Mucosa of descending colon (tissue), 3 donors: ENCODE data around the gene PITX1. TPM values are rescaled to one million over a fixed set of nuclear protein-coding genes. Genes with fewer than 3 reads are reported as not detected.

Experiments used
- ATAC-seq: fragments of 200-7000 bp; cut with Tn5 transposase; one replicate; pipeline ENCODE4 v1.9.1; 2020; ENCODE audit warnings: mild to moderate bottlenecking, moderate library complexity
- DNase-seq, 3 donors: peaks; one replicate each; pipeline ENCODE4 v3.0.0-alpha.2; 2020
- H3K36me3 ChIP-seq: fragments of 200-600 bp; one replicate; pipeline ENCODE4 v1.8.0; 2021; ENCODE audit warnings: low read depth, mild to moderate bottlenecking
- H3K4me1 ChIP-seq: fragments of 200-600 bp; one replicate; pipeline ENCODE4 v1.8.0; 2021; ENCODE audit warnings: low read depth, mild to moderate bottlenecking
- H3K4me3 ChIP-seq: fragments of 200-600 bp; one replicate; pipeline ENCODE4 v1.8.0; 2021; ENCODE audit warnings: mild to moderate bottlenecking
- H3K9me3 ChIP-seq: fragments of 200-600 bp; one replicate; pipeline ENCODE4 v1.8.0; 2021; ENCODE audit warnings: mild to moderate bottlenecking
- intact Hi-C, 2 donors: fragments of 100-400 bp; cut with DNase I in 1 of 2; cut with micrococcal nuclease in 1 of 2; formaldehyde crosslinking; loops; one replicate each; pipeline versions ENCODE4 v1.11.0 to v1.11.1; 2022; cut with DNase I, micrococcal nuclease
- total RNA-seq, 3 donors: library from RNA; stranded (reverse); fragmentation: NEBNext Ultra II Directional in 2 of 3; extraction: Animal tissue kit (Norgen Biotek cat#: 25700) in 2 of 3; gene quantifications; one replicate each; pipeline versions ENCODE4 v1.2.1 to v1.2.4, GENCODE V29; 2021 to 2023
- TF ChIP-seq, protein P1 (sequence below): fragments of 200-600 bp; IDR thresholded peaks from one replicate; pipeline ENCODE4 v1.8.0; 2022; ENCODE audit warnings: antibody characterized with exemption, mild to moderate bottlenecking
- donor health status: DM: no; HTN: no; CAD: no; lungs with moderate emphysema.
- donor health status: DM: no; HTN: no; CAD: no.
- donor health status: DM: no; HTN: yes; CAD: no.

The PITX1 gene
- total RNA-seq, 3 donors from 2014 or later, result 5.0 to 10.7 (median 6.2) TPM

DNA sequence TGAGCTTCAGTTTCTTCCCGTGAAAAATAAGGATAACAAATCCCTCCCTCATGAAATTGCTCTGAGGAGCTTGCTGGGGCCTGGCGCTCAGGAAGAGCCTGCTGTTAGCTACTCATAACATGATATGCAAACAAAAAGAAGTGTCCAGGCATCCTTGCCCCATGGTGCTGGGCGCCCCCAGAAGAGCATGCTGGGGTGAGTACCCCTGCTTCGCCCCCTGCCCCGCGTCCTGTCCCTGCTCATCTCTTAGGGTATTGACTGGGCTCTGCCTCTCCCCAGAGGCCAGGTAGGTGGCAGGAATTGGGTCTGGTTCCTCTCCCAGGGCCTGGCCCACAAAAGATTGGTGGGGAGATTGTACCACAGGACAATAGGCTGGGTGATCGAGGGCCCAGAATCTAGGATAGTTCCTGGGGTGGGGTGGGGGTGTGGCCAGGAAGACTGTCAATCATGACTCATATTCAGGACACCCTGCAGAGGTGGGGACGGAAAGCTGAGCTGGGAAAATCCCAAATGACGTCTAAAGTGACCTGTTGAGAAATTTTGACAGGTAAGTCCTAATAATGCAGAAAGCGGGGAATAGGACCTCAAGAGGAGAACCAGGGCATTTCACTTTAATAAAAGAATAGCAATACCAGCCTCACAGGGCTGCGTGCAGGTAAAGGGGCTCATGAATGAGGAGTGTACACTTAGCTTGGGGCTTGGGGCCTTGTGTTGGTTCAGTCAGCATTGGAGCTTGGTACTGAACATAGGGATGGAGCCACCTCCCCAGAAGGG lies 8.9 kb downstream of the PITX1 start:
- TF ChIP-seq, protein P1, sequence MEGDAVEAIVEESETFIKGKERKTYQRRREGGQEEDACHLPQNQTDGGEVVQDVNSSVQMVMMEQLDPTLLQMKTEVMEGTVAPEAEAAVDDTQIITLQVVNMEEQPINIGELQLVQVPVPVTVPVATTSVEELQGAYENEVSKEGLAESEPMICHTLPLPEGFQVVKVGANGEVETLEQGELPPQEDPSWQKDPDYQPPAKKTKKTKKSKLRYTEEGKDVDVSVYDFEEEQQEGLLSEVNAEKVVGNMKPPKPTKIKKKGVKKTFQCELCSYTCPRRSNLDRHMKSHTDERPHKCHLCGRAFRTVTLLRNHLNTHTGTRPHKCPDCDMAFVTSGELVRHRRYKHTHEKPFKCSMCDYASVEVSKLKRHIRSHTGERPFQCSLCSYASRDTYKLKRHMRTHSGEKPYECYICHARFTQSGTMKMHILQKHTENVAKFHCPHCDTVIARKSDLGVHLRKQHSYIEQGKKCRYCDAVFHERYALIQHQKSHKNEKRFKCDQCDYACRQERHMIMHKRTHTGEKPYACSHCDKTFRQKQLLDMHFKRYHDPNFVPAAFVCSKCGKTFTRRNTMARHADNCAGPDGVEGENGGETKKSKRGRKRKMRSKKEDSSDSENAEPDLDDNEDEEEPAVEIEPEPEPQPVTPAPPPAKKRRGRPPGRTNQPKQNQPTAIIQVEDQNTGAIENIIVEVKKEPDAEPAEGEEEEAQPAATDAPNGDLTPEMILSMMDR, result no peak
- no peaks in the 10 kb centered on the region for H3K9me3 ChIP-seq
- intact Hi-C loops, result loop anchor here in 1 of 2 donors (10.0 kb wide), 1 partner anchor 160 kb away; no protein-coding TSS in a partner anchor
- ATAC-seq (peak; percentile 28), DNase-seq (no peak)
- H3K36me3 ChIP-seq, result no peaks in the 10 kb centered on the region
- H3K4me3 ChIP-seq, result no peak overlapping the region
- no peaks in the 10 kb centered on the region for H3K4me1 ChIP-seq

- intact Hi-C loops, result loop anchor here in 1 of 2 donors (10.0 kb wide), 1 partner anchor 164 kb away; no protein-coding TSS in a partner anchor
- DNase-seq (no peak), ATAC-seq (no peak)
- Histone ChIP-seq H3K4me1 (no peaks in the 10 kb centered on the region), H3K4me3 (no peak overlapping the region), H3K9me3 (no peaks in the 10 kb centered on the region), H3K36me3 (no peaks in the 10 kb centered on the region)
- TF ChIP-seq, protein P1, result no peak
These were observed 13.7 kb downstream of the PITX1 start for GRCh38 chr5:135020111-135020895.

GRCh38 chr5:135019314-135019713 lies 14.7 kb downstream of the PITX1 start:
- intact Hi-C loops, result no loop called here
- no peak for ATAC-seq
- no peak overlapping the region for H3K4me3 ChIP-seq
- TF ChIP-seq, protein P1, result no peak
- no peak for DNase-seq
- H3K4me1 ChIP-seq, result no peaks in the 10 kb centered on the region
- H3K9me3 ChIP-seq, result no peaks in the 10 kb centered on the region
- H3K36me3 ChIP-seq, result no peaks in the 10 kb centered on the region

DNA sequence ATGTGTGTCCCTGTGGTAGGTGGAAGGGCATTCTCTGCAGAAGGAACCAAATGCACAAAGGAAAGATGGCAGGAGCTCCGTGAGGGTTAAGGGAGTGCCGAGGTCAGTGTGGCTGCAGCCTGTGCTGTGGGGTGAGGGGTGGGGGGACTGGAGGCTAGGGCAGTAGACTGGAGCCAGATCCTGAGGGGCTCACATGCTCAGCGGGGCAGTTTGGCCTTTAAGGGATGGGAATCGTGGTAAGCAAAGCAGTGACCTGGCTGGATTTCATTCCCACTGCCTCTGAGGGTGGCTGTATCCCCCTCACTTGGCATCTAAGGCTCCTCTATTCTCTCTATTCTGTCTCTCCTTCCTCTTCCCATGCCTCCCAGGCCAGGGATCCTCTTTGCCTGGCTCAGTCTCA lies 15.6 kb downstream of the PITX1 start:
- Histone ChIP-seq H3K4me1 (no peaks in the 10 kb centered on the region), H3K36me3 (no peaks in the 10 kb centered on the region), H3K9me3 (no peaks in the 10 kb centered on the region), H3K4me3 (no peak overlapping the region)
- ATAC-seq, result no peak
- DNase-seq, result no peak
- intact Hi-C loops, result no loop called here
- TF ChIP-seq, protein P1, result no peak

DNA sequence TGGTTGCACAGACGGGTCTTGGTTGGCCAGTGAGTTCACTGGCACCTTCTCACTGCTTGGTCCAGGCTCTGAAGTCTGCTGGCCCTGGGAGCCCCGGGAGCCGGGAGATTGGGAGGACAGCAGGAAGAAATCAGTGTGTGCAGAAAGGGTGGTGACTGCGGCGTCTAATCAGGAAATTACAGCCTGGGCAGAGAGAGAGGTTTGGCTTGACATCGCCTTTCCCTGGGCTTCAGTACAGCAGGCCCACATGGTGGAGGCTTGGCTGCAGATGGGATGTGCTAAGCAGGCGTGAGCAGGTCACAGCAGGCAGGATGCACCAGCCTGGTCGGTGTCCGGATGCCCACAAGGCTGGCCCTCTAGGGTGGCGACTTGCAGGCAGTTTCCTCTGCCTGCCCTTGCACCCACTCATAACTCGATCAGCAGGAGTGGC lies 17.2 kb downstream of the PITX1 start:
- no peaks in the 10 kb centered on the region for H3K36me3 ChIP-seq
- intact Hi-C loops, result no loop called here
- ATAC-seq, result peak; percentile 45
- TF ChIP-seq, protein P1, result no peak
- H3K4me3 ChIP-seq, result no peak overlapping the region
- H3K9me3 ChIP-seq, result no peaks in the 10 kb centered on the region
- no peaks in the 10 kb centered on the region for H3K4me1 ChIP-seq
- DNase-seq, result no peak
